Spleen (tissue), 11 donors: ENCODE measurements around the gene MED25. TPM values are rescaled to one million over a fixed set of nuclear protein-coding genes. Genes with fewer than 3 reads are reported as not detected.

Source experiments
- DNase-seq: peaks from one replicate; pipeline ENCODE4 v3.0.0-alpha.2; 2020
- H3K27ac ChIP-seq, 8 donors: fragments of 200-600 bp; sonication (generic) in 7 of 8; 1 replicate in 4 of 8; 2 replicates in 4 of 8; pipeline versions ENCODE4 v1.5.0 to v1.8.0; 2016 to 2021; ENCODE audit warnings: inconsistent platforms in 4 of 8, mild to moderate bottlenecking in 4 of 8, moderate library complexity in 1 of 8
- H3K27me3 ChIP-seq, 7 donors: fragments of 200-600 bp; sonication (generic) in 6 of 7; replicated peaks in 1 of 7; 1 replicate in 4 of 7; 2 replicates in 3 of 7; pipeline versions ENCODE4 v1.5.0 to v1.8.0; 2016 to 2021; ENCODE audit warnings: inconsistent platforms in 3 of 7, mild to moderate bottlenecking in 1 of 7
- H3K36me3 ChIP-seq, 6 donors: fragments of 200-600 bp; sonication (generic) in 5 of 6; 1 replicate in 4 of 6; 2 replicates in 2 of 6; pipeline versions ENCODE4 v1.5.0 to v1.8.0; 2016 to 2021; ENCODE audit warnings: inconsistent platforms in 2 of 6
- H3K4me1 ChIP-seq, 6 donors: fragments of 200-600 bp; sonication (generic) in 5 of 6; 1 replicate in 3 of 6; 2 replicates in 3 of 6; pipeline versions ENCODE4 v1.5.0 to v1.8.0; 2016 to 2021; ENCODE audit warnings: inconsistent platforms in 3 of 6
- H3K4me3 ChIP-seq, 8 donors: fragments of 200-600 bp; sonication (generic) in 7 of 8; 1 replicate in 4 of 8; 2 replicates in 4 of 8; pipeline versions ENCODE4 v1.5.0 to v1.8.0; 2016 to 2021; ENCODE audit warnings: inconsistent platforms in 4 of 8, mild to moderate bottlenecking in 4 of 8, moderate library complexity in 2 of 8
- H3K9me3 ChIP-seq, 8 donors: fragments of 200-600 bp; sonication (generic) in 7 of 8; 1 replicate in 4 of 8; 2 replicates in 4 of 8; pipeline versions ENCODE4 v1.5.0 to v1.8.0; 2016 to 2021; ENCODE audit warnings: inconsistent platforms in 4 of 8
- POLR2A ChIP-seq, 3 donors: fragments of 450-650 bp; IDR thresholded peaks; one replicate each; pipeline ENCODE4 v1.5.1; 2017; ENCODE audit warnings: antibody characterized with exemption in 3 of 3, mild to moderate bottlenecking in 1 of 3
- POLR2AphosphoS5 ChIP-seq, 3 donors: sonication (generic); formaldehyde crosslinking; IDR thresholded peaks; one replicate each; pipeline ENCODE4 v1.5.1; 2017; ENCODE audit warnings: antibody characterized with exemption in 3 of 3
- WGBS, 5 donors: extraction: QIAGEN DNeasy Blood & Tissue Kit in 3 of 5; methylation state at CpG; one replicate each; pipeline versions ENCODE4 v1.1.5 to v1.1.7; 2013 to 2018; 5-methylcytosine and 5-hydroxymethylcytosine counted together
- intact Hi-C: fragments of 100-400 bp; cut with DNase I; formaldehyde crosslinking; loops from one replicate; pipeline ENCODE4 v1.15.0; 2023; ENCODE audit warnings: low total_unique reads
- polyA plus RNA-seq, 3 donors: library from polyadenylated mRNA; stranded (reverse); fragments of 200-250 nt; gene quantifications; one replicate each; pipeline ENCODE4 v1.2.1, GENCODE V29; 2013
- total RNA-seq, 7 donors: library from RNA; depleted of rRNA in 3 of 7; stranded (reverse); fragments of >200 nt in 3 of 7; fragmentation: NEBNext Ultra II Directional in 4 of 7; extraction: Animal tissue kit (Norgen Biotek cat#: 25700) in 4 of 7; gene quantifications; one replicate each; pipeline versions ENCODE4 v1.1.0 to v1.2.1, GENCODE V29; 2016 to 2021
- TF ChIP-seq, protein P1 (sequence below), 11 experiments: fragments of 200-600 bp in 7 of 11; fragments of 450-650 bp in 4 of 11; sonication (generic) in 4 of 11; IDR thresholded peaks in 8 of 11; conservative IDR thresholded peaks in 3 of 11; 1 replicate in 7 of 11; 2 replicates in 4 of 11; pipeline versions ENCODE4 v1.4.0 to v1.8.0; 2016 to 2021; ENCODE audit warnings: antibody characterized with exemption in 11 of 11, inconsistent platforms in 4 of 11, mild to moderate bottlenecking in 1 of 11
- donor health status: healthy with polysubstance abuse.
- donor health status: DM: no; HTN: no; CAD: no; lungs with moderate emphysema.
- donor health status: DM: no; HTN: no; CAD: no.
- donor health status: Bipolar disorder and iron deficiency.
- donor health status: healthy.
- donor health status: DM: no; HTN: no; CAD: no.
- donor health status: DM: yes; HTN: yes; CAD: no.

The MED25 gene
- total and polyA plus RNA-seq, 10 donors: 26.6 to 61.0 (median 44.9) TPM

GRCh38 chr19:49798574-49798973 is 19.5 kb upstream of the MED25 start:
- H3K9me3 ChIP-seq: no peaks in the 10 kb centered on the region

DNA sequence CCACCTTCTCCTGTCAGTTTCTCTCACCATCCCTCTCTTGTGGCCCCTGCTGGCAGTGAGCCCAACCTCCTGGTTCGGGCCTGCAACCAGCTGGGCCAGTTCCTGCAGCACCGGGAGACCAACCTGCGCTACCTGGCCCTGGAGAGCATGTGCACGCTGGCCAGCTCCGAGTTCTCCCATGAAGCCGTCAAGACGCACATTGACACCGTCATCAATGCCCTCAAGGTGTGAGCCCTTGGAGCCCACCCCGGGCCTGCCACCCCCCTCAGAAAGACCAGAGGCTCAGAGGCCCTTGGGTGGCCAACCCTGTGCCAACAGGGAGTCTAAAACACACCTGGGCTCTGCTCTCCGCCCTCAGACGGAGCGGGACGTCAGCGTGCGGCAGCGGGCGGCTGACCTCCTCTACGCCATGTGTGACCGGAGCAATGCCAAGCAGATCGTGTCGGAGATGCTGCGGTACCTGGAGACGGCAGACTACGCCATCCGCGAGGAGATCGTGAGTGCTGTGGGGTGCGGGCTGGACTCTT is 18.8 kb upstream of the MED25 start:
- peaks cover 0 to 6% (median 0%) of the 10 kb centered on the region in 6 donors for H3K4me1 ChIP-seq
- intact Hi-C loops: no loop called here
- no peaks in the 10 kb centered on the region for H3K27me3 ChIP-seq
- H3K36me3 ChIP-seq: peaks cover 27 to 100% (median 99%) of the 10 kb centered on the region in 6 donors
- no peak overlapping the region for H3K27ac ChIP-seq
- TF ChIP-seq POLR2AphosphoS5 (IDR thresholded peaks at IDR 0.05): peak in 2 of 3 donors; percentile 20 to 67
- no peak for TF ChIP-seq POLR2A (IDR thresholded peaks at IDR 0.05)
- no peak for DNase-seq
- no peaks in the 10 kb centered on the region for H3K9me3 ChIP-seq
- WGBS, 5 donors: 95 to 97% (median 96%) methylated on average over 27 to 28 of the region's 28 CpGs
- no peak overlapping the region for H3K4me3 ChIP-seq

More at GRCh38 chr19:49798574-49798973, 19.5 kb upstream of the MED25 start:
- Histone ChIP-seq H3K27me3 (no peaks in the 10 kb centered on the region), H3K4me1 (peaks cover 0 to 6% (median 0%) of the 10 kb centered on the region in 6 donors), H3K36me3 (peaks cover 27 to 100% (median 99%) of the 10 kb centered on the region in 6 donors), H3K4me3 (no peak overlapping the region), H3K27ac (no peak overlapping the region)
- WGBS, 5 donors: 93 to 98% (median 95%) methylated on average over 4 to 11 of the region's 11 CpGs
- TF ChIP-seq POLR2A (IDR thresholded peaks at IDR 0.05) (no peak), POLR2AphosphoS5 (IDR thresholded peaks at IDR 0.05) (no peak)
- TF ChIP-seq, protein P1, sequence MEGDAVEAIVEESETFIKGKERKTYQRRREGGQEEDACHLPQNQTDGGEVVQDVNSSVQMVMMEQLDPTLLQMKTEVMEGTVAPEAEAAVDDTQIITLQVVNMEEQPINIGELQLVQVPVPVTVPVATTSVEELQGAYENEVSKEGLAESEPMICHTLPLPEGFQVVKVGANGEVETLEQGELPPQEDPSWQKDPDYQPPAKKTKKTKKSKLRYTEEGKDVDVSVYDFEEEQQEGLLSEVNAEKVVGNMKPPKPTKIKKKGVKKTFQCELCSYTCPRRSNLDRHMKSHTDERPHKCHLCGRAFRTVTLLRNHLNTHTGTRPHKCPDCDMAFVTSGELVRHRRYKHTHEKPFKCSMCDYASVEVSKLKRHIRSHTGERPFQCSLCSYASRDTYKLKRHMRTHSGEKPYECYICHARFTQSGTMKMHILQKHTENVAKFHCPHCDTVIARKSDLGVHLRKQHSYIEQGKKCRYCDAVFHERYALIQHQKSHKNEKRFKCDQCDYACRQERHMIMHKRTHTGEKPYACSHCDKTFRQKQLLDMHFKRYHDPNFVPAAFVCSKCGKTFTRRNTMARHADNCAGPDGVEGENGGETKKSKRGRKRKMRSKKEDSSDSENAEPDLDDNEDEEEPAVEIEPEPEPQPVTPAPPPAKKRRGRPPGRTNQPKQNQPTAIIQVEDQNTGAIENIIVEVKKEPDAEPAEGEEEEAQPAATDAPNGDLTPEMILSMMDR (IDR thresholded peaks at IDR 0.05 in 8 of 11, conservative IDR thresholded peaks at IDR 0.05 in 3 of 11): no peak
- intact Hi-C loops: no loop called here
- DNase-seq: no peak

DNA sequence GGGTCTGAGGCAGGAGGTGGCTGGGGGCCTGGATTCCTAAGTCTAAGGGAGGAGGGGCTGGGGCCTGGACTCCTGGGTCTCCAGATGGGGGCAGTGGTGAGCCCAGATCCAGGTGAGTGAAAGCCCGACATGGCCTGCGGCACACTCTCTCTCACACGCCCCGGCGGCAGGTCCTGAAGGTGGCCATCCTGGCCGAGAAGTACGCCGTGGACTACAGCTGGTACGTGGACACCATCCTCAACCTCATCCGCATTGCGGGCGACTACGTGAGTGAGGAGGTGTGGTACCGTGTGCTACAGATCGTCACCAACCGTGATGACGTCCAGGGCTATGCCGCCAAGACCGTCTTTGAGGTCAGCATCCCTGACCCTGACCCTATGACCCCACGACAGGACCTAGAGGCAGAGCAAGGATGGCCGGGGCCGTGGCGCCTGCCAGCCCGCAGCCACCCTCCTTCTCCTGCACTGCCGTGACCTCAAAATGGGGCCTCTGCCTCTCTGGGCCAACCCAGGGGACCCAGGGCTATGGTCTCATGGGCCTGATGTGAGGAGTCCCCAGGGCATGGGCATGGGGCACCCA is 18.2 kb upstream of the MED25 start:
- H3K36me3 ChIP-seq: peaks cover 27 to 100% (median 99%) of the 10 kb centered on the region in 6 donors
- DNase-seq: no peak
- no peak overlapping the region for H3K4me3 ChIP-seq
- no peaks in the 10 kb centered on the region for H3K9me3 ChIP-seq
- intact Hi-C loops: no loop called here
- 94 to 98% (median 95%) methylated on average over 23 to 25 of the region's 25 CpGs for WGBS, 5 donors
- H3K4me1 ChIP-seq: peaks cover 0 to 6% (median 0%) of the 10 kb centered on the region in 6 donors
- H3K27me3 ChIP-seq: no peaks in the 10 kb centered on the region
- TF ChIP-seq, protein P1 (IDR thresholded peaks at IDR 0.05 in 8 of 11, conservative IDR thresholded peaks at IDR 0.05 in 3 of 11): peak in 1 of 11 experiments; percentile 8
- TF ChIP-seq POLR2A (IDR thresholded peaks at IDR 0.05) (no peak), POLR2AphosphoS5 (IDR thresholded peaks at IDR 0.05) (peak in 2 of 3 donors; percentile 4 to 56)
- H3K27ac ChIP-seq: no peak overlapping the region

GRCh38 chr19:49800771-49801170 is 17.3 kb upstream of the MED25 start:
- no peaks in the 10 kb centered on the region for H3K9me3 ChIP-seq
- DNase-seq: no peak
- peaks cover 22 to 100% (median 98%) of the 10 kb centered on the region in 6 donors for H3K36me3 ChIP-seq
- intact Hi-C loops: no loop called here
- WGBS, 5 donors: 96 to 98% (median 96%) methylated on average over 8 to 10 of the region's 10 CpGs
- H3K27me3 ChIP-seq: no peaks in the 10 kb centered on the region
- H3K27ac ChIP-seq: no peak overlapping the region
- peaks cover 0 to 6% (median 0%) of the 10 kb centered on the region in 6 donors for H3K4me1 ChIP-seq
- TF ChIP-seq, protein P1 (IDR thresholded peaks at IDR 0.05 in 8 of 11, conservative IDR thresholded peaks at IDR 0.05 in 3 of 11): no peak
- no peak for TF ChIP-seq POLR2AphosphoS5 (IDR thresholded peaks at IDR 0.05)
- no peak for TF ChIP-seq POLR2A (IDR thresholded peaks at IDR 0.05)
- H3K4me3 ChIP-seq: no peak overlapping the region
